CD4-positive, alpha-beta memory T cell (primary cell): Measurements from ENCODE around the gene ARHGEF4. TPM values are rescaled to one million over a fixed set of nuclear protein-coding genes. Genes with fewer than 3 reads are reported as not detected.

Experiments
- CTCF ChIA-PET: fragments of 350-600 bp; sonication (Branson Sonifier 250); formaldehyde crosslinking; loops from one replicate; lab custom pipeline; 2021; ENCODE audit warnings: inconsistent platforms; ENCODE audit not compliant: partially characterized antibody; lab: Charles Lee
- POLR2A ChIA-PET: fragments of 350-600 bp; sonication (Branson Sonifier 250); formaldehyde crosslinking; loops from one replicate; lab custom pipeline; 2021; ENCODE audit not compliant: partially characterized antibody; lab: Charles Lee
- DNase-seq, 5 donors: peaks; one replicate each; pipeline versions ENCODE4 v3.0.0 to v3.0.0-alpha.2; 2020 to 2022; ENCODE audit warnings: mixed read lengths in 1 of 5
- H3K27ac ChIP-seq: one replicate; pipeline ENCODE4 v1.7.0; 2013; ENCODE audit warnings: low read depth, low read length
- H3K27me3 ChIP-seq: 2 replicates; pipeline ENCODE4 v1.7.0; 2013; ENCODE audit warnings: mild to moderate bottlenecking, low read length, moderate library complexity; ENCODE audit not compliant: insufficient read depth
- H3K36me3 ChIP-seq: 2 replicates; pipeline ENCODE4 v1.7.0; 2013; ENCODE audit warnings: mild to moderate bottlenecking, low read length, moderate library complexity; ENCODE audit not compliant: insufficient read depth
- H3K4me1 ChIP-seq: 2 replicates; pipeline ENCODE4 v1.7.0; 2013; ENCODE audit warnings: mild to moderate bottlenecking, low read length, moderate library complexity; ENCODE audit not compliant: insufficient read depth
- H3K4me3 ChIP-seq, 2 donors: one replicate each; pipeline ENCODE4 v1.7.0; 2013; ENCODE audit warnings: low read length in 2 of 2, mild to moderate bottlenecking in 1 of 2
- H3K9me3 ChIP-seq, 2 donors: one replicate each; pipeline ENCODE4 v1.7.0; 2013; ENCODE audit warnings: low read length in 2 of 2, control low read depth in 1 of 2; ENCODE audit not compliant: control insufficient read depth in 1 of 2
- H3K27ac Mint-ChIP-seq, 7 donors: one replicate each; pipeline ENCODE4 v1.8.0; 2020 to 2021; ENCODE audit warnings: mixed read lengths in 7 of 7, mild to moderate bottlenecking in 6 of 7, inconsistent platforms in 3 of 7, moderate library complexity in 3 of 7
- H3K27me3 Mint-ChIP-seq, 2 donors: one replicate each; pipeline ENCODE4 v1.8.0; 2020 to 2021; ENCODE audit warnings: mixed read lengths in 2 of 2
- H3K36me3 Mint-ChIP-seq, 2 donors: one replicate each; pipeline ENCODE4 v1.8.0; 2020 to 2021; ENCODE audit warnings: mixed read lengths in 2 of 2, inconsistent platforms in 1 of 2, mild to moderate bottlenecking in 1 of 2
- H3K4me1 Mint-ChIP-seq, 4 donors: one replicate each; pipeline ENCODE4 v1.8.0; 2020 to 2021; ENCODE audit warnings: mixed read lengths in 4 of 4, mild to moderate bottlenecking in 1 of 4
- H3K4me3 Mint-ChIP-seq, 8 donors: one replicate each; pipeline ENCODE4 v1.8.0; 2020 to 2021; ENCODE audit warnings: mixed read lengths in 8 of 8, mild to moderate bottlenecking in 7 of 8, moderate library complexity in 6 of 8, inconsistent platforms in 3 of 8
- H3K9me3 Mint-ChIP-seq, 8 donors: one replicate each; pipeline ENCODE4 v1.8.0; 2020 to 2021; ENCODE audit warnings: mixed read lengths in 8 of 8, mild to moderate bottlenecking in 5 of 8, inconsistent platforms in 3 of 8, moderate library complexity in 1 of 8
- intact Hi-C: fragments of 100-400 bp; cut with micrococcal nuclease; formaldehyde crosslinking; loops from one replicate; pipeline ENCODE4 v1.15.1; 2023
- polyA plus RNA-seq, 2 donors: library from polyadenylated mRNA; unstranded; fragments of 300-500 nt; fragmentation: Illumina TruSeq; gene quantifications; one replicate each; pipeline ENCODE4 v1.2.3, GENCODE V29; 2021
- total RNA-seq, 2 experiments: library from RNA; stranded (reverse); gene quantifications; one replicate each; pipeline ENCODE4 v1.2.3, GENCODE V29; 2021

ARHGEF4 gene
- total and polyA plus RNA-seq, 4 experiments from 2014 or later: 1.4 to 2.6 (median 2.1) TPM

GRCh38 chr2:131047920-131048560 lies 211.3 kb downstream of the ARHGEF4 start:
- Mint-ChIP-seq H3K9me3 (no peaks in the 10 kb centered on the region), H3K27ac (no peak overlapping the region), H3K27me3 (no peaks in the 10 kb centered on the region), H3K36me3 (peaks cover 50 to 58% of the 10 kb centered on the region in 2 donors), H3K4me1 (peaks cover 0 to 5% (median 2%) of the 10 kb centered on the region in 4 donors), H3K4me3 (no peak overlapping the region)
- DNase-seq: no peak
- no peaks in the 10 kb centered on the region for H3K27me3 ChIP-seq
- no peak overlapping the region for H3K4me3 ChIP-seq
- H3K27ac ChIP-seq: no peak overlapping the region
- ChIA-PET POLR2A (interaction anchor here (2.2 kb wide), 1 partner anchor 45 kb away, joined by 4 read pairs; the partner anchor contains the start of gene FAM168B), CTCF (no interaction called here)
- H3K9me3 ChIP-seq: no peaks in the 10 kb centered on the region
- H3K4me1 ChIP-seq: no peaks in the 10 kb centered on the region
- intact Hi-C loops: no loop called here
- peaks cover 46% of the 10 kb centered on the region for H3K36me3 ChIP-seq

GRCh38 chr2:131048641-131049040 lies 211.9 kb downstream of the ARHGEF4 start:
- CTCF ChIA-PET: no interaction called here

GRCh38 chr2:131049150-131049718 lies 212.5 kb downstream of the ARHGEF4 start:
- peaks cover 0 to 3% (median under 1%) of the 10 kb centered on the region in 4 donors for H3K4me1 Mint-ChIP-seq
- H3K4me3 ChIP-seq: no peak overlapping the region
- H3K27me3 ChIP-seq: no peaks in the 10 kb centered on the region
- no peak for DNase-seq
- no peaks in the 10 kb centered on the region for H3K9me3 ChIP-seq
- H3K27ac ChIP-seq: no peak overlapping the region
- ChIA-PET POLR2A (no interaction called here), CTCF (no interaction called here)
- no peaks in the 10 kb centered on the region for H3K4me1 ChIP-seq
- H3K36me3 Mint-ChIP-seq: peaks cover 57 to 67% of the 10 kb centered on the region in 2 donors
- no peaks in the 10 kb centered on the region for H3K9me3 Mint-ChIP-seq
- intact Hi-C loops: no loop called here
- H3K27ac Mint-ChIP-seq: peak overlapping the region in 1 of 7 donors; percentile 18
- H3K4me3 Mint-ChIP-seq: no peak overlapping the region
- H3K36me3 ChIP-seq: peaks cover 56% of the 10 kb centered on the region
- no peaks in the 10 kb centered on the region for H3K27me3 Mint-ChIP-seq

More at GRCh38 chr2:131048641-131049040, 211.9 kb downstream of the ARHGEF4 start:
- H3K27me3 ChIP-seq: no peaks in the 10 kb centered on the region
- Mint-ChIP-seq H3K9me3 (no peaks in the 10 kb centered on the region), H3K36me3 (peaks cover 56 to 64% of the 10 kb centered on the region in 2 donors), H3K4me3 (no peak overlapping the region), H3K27me3 (no peaks in the 10 kb centered on the region), H3K4me1 (peaks cover 0 to 5% (median 2%) of the 10 kb centered on the region in 4 donors), H3K27ac (peak overlapping the region in 1 of 7 donors; percentile 52)
- no peaks in the 10 kb centered on the region for H3K9me3 ChIP-seq
- POLR2A ChIA-PET: no interaction called here
- H3K4me3 ChIP-seq: no peak overlapping the region
- H3K36me3 ChIP-seq: peaks cover 53% of the 10 kb centered on the region
- intact Hi-C loops: no loop called here
- no peaks in the 10 kb centered on the region for H3K4me1 ChIP-seq
- DNase-seq: no peak
- H3K27ac ChIP-seq: no peak overlapping the region

GRCh38 chr2:131050896-131051295 lies 214.2 kb downstream of the ARHGEF4 start:
- Histone ChIP-seq H3K36me3 (peaks cover 72% of the 10 kb centered on the region), H3K4me1 (no peaks in the 10 kb centered on the region), H3K9me3 (no peaks in the 10 kb centered on the region), H3K27me3 (no peaks in the 10 kb centered on the region), H3K4me3 (no peak overlapping the region), H3K27ac (no peak overlapping the region)
- DNase-seq: no peak
- ChIA-PET POLR2A (no interaction called here), CTCF (no interaction called here)
- peak overlapping the region in 2 of 7 donors; percentile 18 to 47 for H3K27ac Mint-ChIP-seq
- peaks cover 3 to 7% (median 4%) of the 10 kb centered on the region in 4 donors for H3K4me1 Mint-ChIP-seq
- intact Hi-C loops: no loop called here
- H3K36me3 Mint-ChIP-seq: peaks cover 72 to 84% of the 10 kb centered on the region in 2 donors
- no peak overlapping the region for H3K4me3 Mint-ChIP-seq
- H3K9me3 Mint-ChIP-seq: peaks cover 0 to 3% (median 0%) of the 10 kb centered on the region in 8 donors
- H3K27me3 Mint-ChIP-seq: no peaks in the 10 kb centered on the region

GRCh38 chr2:131052741-131053263 lies 216.1 kb downstream of the ARHGEF4 start:
- H3K4me1 ChIP-seq: no peaks in the 10 kb centered on the region
- H3K27ac ChIP-seq: no peak overlapping the region
- Mint-ChIP-seq H3K4me1 (peaks cover 12 to 20% (median 17%) of the 10 kb centered on the region in 4 donors), H3K36me3 (peaks cover 69 to 89% of the 10 kb centered on the region in 2 donors), H3K9me3 (peaks cover 0 to 3% (median 0%) of the 10 kb centered on the region in 8 donors), H3K27ac (peak overlapping the region in 1 of 7 donors; percentile 41), H3K4me3 (no peak overlapping the region), H3K27me3 (no peaks in the 10 kb centered on the region)
- POLR2A ChIA-PET: no interaction called here
- DNase-seq: no peak
- H3K27me3 ChIP-seq: no peaks in the 10 kb centered on the region
- H3K36me3 ChIP-seq: peaks cover 70% of the 10 kb centered on the region
- intact Hi-C loops: no loop called here
- H3K4me3 ChIP-seq: no peak overlapping the region
- CTCF ChIA-PET: interaction anchor here (0.5 kb wide), 1 partner anchor 68 kb away, joined by 3 read pairs; no protein-coding TSS in a partner anchor
- no peaks in the 10 kb centered on the region for H3K9me3 ChIP-seq

GRCh38 chr2:131054488-131054887 lies 217.8 kb downstream of the ARHGEF4 start:
- peaks cover 65 to 89% of the 10 kb centered on the region in 2 donors for H3K36me3 Mint-ChIP-seq
- no peak for DNase-seq
- Histone ChIP-seq H3K27me3 (no peaks in the 10 kb centered on the region), H3K9me3 (no peaks in the 10 kb centered on the region), H3K4me1 (no peaks in the 10 kb centered on the region), H3K4me3 (no peak overlapping the region), H3K36me3 (peaks cover 65% of the 10 kb centered on the region), H3K27ac (no peak overlapping the region)
- H3K27ac Mint-ChIP-seq: no peak overlapping the region
- POLR2A ChIA-PET: no interaction called here
- intact Hi-C loops: no loop called here
- H3K27me3 Mint-ChIP-seq: no peaks in the 10 kb centered on the region
- peaks cover 0 to 3% (median 0%) of the 10 kb centered on the region in 8 donors for H3K9me3 Mint-ChIP-seq
- CTCF ChIA-PET: no interaction called here
- peaks cover 12 to 32% (median 23%) of the 10 kb centered on the region in 4 donors for H3K4me1 Mint-ChIP-seq
- no peak overlapping the region for H3K4me3 Mint-ChIP-seq
